SK-N-SH treated with all-trans-retinoic acid at 6 μM for 48 hours (cell line): Measurements from ENCODE around the gene OR10P1.
"Not testable (repeated sequence)": the region's sequence is repeated elsewhere in the genome, so short reads cannot be mapped to it uniquely, and the experiment has no call there.

ENCODE experiments used
- ATAC-seq: fragments of 200-7000 bp; cut with Tn5 transposase; 3 replicates; pipeline ENCODE4 v1.9.1; 2020; ENCODE audit warnings: mild to moderate bottlenecking, moderate library complexity
- ARNTL ChIP-seq: fragments of 450-650 bp; formaldehyde crosslinking; IDR thresholded peaks from 2 replicates; pipeline ENCODE4 v1.5.0; 2020; ENCODE audit warnings: low read depth, mild to moderate bottlenecking, moderate library complexity, borderline replicate concordance
- BACH2 ChIP-seq: fragments of 250-450 bp; sonication (Bioruptor Pico); IDR thresholded peaks from 2 replicates; pipeline ENCODE4 v1.9.0; 2021; ENCODE audit warnings: mild to moderate bottlenecking, borderline replicate concordance
- CSDC2 ChIP-seq: fragments of 250-450 bp; sonication (Bioruptor Pico); IDR thresholded peaks from 2 replicates; pipeline ENCODE4 v1.5.0; 2020; ENCODE audit warnings: mild to moderate bottlenecking, moderate library complexity
- CSRNP3 ChIP-seq: fragments of 250-450 bp; sonication (Bioruptor Pico); IDR thresholded peaks from 2 replicates; pipeline ENCODE4 v1.5.1; 2021; ENCODE audit warnings: mild to moderate bottlenecking, moderate library complexity
- ESRRG ChIP-seq: fragments of 250-450 bp; sonication (Bioruptor Pico); IDR thresholded peaks from 2 replicates; pipeline ENCODE4 v1.6.1; 2021; ENCODE audit warnings: mild to moderate bottlenecking
- GLIS3 ChIP-seq: fragments of 250-450 bp; sonication (Bioruptor Pico); IDR thresholded peaks from 2 replicates; pipeline ENCODE4 v1.5.0; 2020; ENCODE audit warnings: mild to moderate bottlenecking, moderate library complexity
- ISL1 ChIP-seq: fragments of 250-450 bp; sonication (Bioruptor Pico); IDR thresholded peaks from 2 replicates; pipeline ENCODE4 v2.1.2; 2022; ENCODE audit warnings: mild to moderate bottlenecking, moderate library complexity
- OSR1 ChIP-seq: fragments of 250-450 bp; sonication (Bioruptor Pico); IDR thresholded peaks from 2 replicates; pipeline ENCODE4 v1.8.0; 2022; ENCODE audit warnings: moderate library complexity, mild to moderate bottlenecking, inconsistent platforms
- POU6F1 ChIP-seq: fragments of 250-450 bp; sonication (Bioruptor Pico); IDR thresholded peaks from 2 replicates; pipeline ENCODE4 v1.8.0; 2021; ENCODE audit warnings: low read depth, mild to moderate bottlenecking, moderate library complexity, borderline replicate concordance
- PPARA ChIP-seq: fragments of 250-450 bp; sonication (Bioruptor Pico); IDR thresholded peaks from 2 replicates; pipeline ENCODE4 v1.5.0; 2020; ENCODE audit warnings: mild to moderate bottlenecking, borderline replicate concordance
- RARB ChIP-seq: fragments of 250-450 bp; sonication (Bioruptor Pico); IDR thresholded peaks from 2 replicates; pipeline ENCODE4 v1.8.0; 2021; ENCODE audit warnings: mild to moderate bottlenecking, moderate library complexity
- SNAI2 ChIP-seq: fragments of 250-450 bp; sonication (Bioruptor Pico); IDR thresholded peaks from 2 replicates; pipeline ENCODE4 v1.5.0; 2020; ENCODE audit warnings: mild to moderate bottlenecking, moderate library complexity
- TCF4 ChIP-seq: fragments of 250-450 bp; sonication (Bioruptor Pico); IDR thresholded peaks from 2 replicates; pipeline ENCODE4 v1.8.0; 2021; ENCODE audit warnings: mild to moderate bottlenecking, moderate library complexity, borderline replicate concordance
- TOX ChIP-seq: fragments of 250-450 bp; sonication (Bioruptor Pico); IDR thresholded peaks from 2 replicates; pipeline ENCODE4 v1.8.0; 2021; ENCODE audit warnings: mild to moderate bottlenecking, moderate library complexity, borderline replicate concordance
- ZC3H10 ChIP-seq: fragments of 250-450 bp; sonication (Bioruptor Pico); IDR thresholded peaks from 2 replicates; pipeline ENCODE4 v1.5.1; 2021; ENCODE audit warnings: mild to moderate bottlenecking, moderate library complexity
- ZFP3 ChIP-seq: fragments of 250-450 bp; sonication (Bioruptor Pico); IDR thresholded peaks from 2 replicates; pipeline ENCODE4 v1.5.0; 2020; ENCODE audit warnings: mild to moderate bottlenecking, moderate library complexity
- ZFP30 ChIP-seq: fragments of 450-650 bp; formaldehyde crosslinking; IDR thresholded peaks from 2 replicates; pipeline ENCODE4 v1.5.0; 2022; ENCODE audit warnings: mild to moderate bottlenecking, moderate library complexity
- ZNF565 ChIP-seq: fragments of 450-650 bp; formaldehyde crosslinking; conservative IDR thresholded peaks from 2 replicates; pipeline ENCODE4 v1.5.0; 2020; ENCODE audit warnings: low read depth, mild to moderate bottlenecking, moderate library complexity
- ZNF70 ChIP-seq: fragments of 450-650 bp; formaldehyde crosslinking; IDR thresholded peaks from 2 replicates; pipeline ENCODE4 v1.5.0; 2020; ENCODE audit warnings: mild to moderate bottlenecking, moderate library complexity
- ZNF8 ChIP-seq: fragments of 450-650 bp; formaldehyde crosslinking; IDR thresholded peaks from 2 replicates; pipeline ENCODE4 v1.5.0; 2020; ENCODE audit warnings: mild to moderate bottlenecking, moderate library complexity
- TF ChIP-seq, protein P1 (sequence below): fragments of 250-450 bp; sonication (Bioruptor Pico); IDR thresholded peaks from 2 replicates; pipeline ENCODE4 v1.5.1; 2020; ENCODE audit warnings: low read depth, mild to moderate bottlenecking, moderate library complexity
- TF ChIP-seq, protein P2 (sequence below): fragments of 250-450 bp; sonication (Bioruptor Pico); IDR thresholded peaks from 2 replicates; pipeline ENCODE4 v1.5.0; 2020; ENCODE audit warnings: mild to moderate bottlenecking, moderate library complexity

Gene OR10P1

GRCh38 chr12:55636853-55637252 is at the start of gene OR10P1:
TSS of gene OR10P1 (plus strand) at chr12:55636892. CDS start at chr12:55636892, 0 bp downstream.
- ATAC-seq = no peak; the same call in 2 of the 3 replicates
- TF ChIP-seq, protein P1, sequence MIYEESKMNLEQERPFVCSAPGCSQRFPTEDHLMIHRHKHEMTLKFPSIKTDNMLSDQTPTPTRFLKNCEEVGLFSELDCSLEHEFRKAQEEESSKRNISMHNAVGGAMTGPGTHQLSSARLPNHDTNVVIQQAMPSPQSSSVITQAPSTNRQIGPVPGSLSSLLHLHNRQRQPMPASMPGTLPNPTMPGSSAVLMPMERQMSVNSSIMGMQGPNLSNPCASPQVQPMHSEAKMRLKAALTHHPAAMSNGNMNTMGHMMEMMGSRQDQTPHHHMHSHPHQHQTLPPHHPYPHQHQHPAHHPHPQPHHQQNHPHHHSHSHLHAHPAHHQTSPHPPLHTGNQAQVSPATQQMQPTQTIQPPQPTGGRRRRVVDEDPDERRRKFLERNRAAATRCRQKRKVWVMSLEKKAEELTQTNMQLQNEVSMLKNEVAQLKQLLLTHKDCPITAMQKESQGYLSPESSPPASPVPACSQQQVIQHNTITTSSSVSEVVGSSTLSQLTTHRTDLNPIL = no peak
- TF ChIP-seq TOX (CRISPR knock-in tag) (no peak), ZNF8 (CRISPR knock-in tag) (no peak), BACH2 (no peak), PPARA (CRISPR knock-in tag) (no peak), ESRRG (no peak), OSR1 (CRISPR knock-in tag) (no peak), ZFP30 (no peak), RARB (CRISPR knock-in tag) (no peak), ZNF70 (CRISPR knock-in tag) (no peak), POU6F1 (CRISPR knock-in tag) (no peak), CSDC2 (CRISPR knock-in tag) (no peak), ARNTL (no peak), ZC3H10 (CRISPR knock-in tag) (no peak), ZFP3 (CRISPR knock-in tag) (no peak), CSRNP3 (CRISPR knock-in tag) (no peak), GLIS3 (CRISPR knock-in tag) (no peak), ZNF565 (no peak), SNAI2 (CRISPR knock-in tag) (no peak)

- not testable (repeated sequence) for ATAC-seq
These were observed 46.5 kb upstream of the OR10P1 start for GRCh38 chr12:55590152-55590551.

DNA sequence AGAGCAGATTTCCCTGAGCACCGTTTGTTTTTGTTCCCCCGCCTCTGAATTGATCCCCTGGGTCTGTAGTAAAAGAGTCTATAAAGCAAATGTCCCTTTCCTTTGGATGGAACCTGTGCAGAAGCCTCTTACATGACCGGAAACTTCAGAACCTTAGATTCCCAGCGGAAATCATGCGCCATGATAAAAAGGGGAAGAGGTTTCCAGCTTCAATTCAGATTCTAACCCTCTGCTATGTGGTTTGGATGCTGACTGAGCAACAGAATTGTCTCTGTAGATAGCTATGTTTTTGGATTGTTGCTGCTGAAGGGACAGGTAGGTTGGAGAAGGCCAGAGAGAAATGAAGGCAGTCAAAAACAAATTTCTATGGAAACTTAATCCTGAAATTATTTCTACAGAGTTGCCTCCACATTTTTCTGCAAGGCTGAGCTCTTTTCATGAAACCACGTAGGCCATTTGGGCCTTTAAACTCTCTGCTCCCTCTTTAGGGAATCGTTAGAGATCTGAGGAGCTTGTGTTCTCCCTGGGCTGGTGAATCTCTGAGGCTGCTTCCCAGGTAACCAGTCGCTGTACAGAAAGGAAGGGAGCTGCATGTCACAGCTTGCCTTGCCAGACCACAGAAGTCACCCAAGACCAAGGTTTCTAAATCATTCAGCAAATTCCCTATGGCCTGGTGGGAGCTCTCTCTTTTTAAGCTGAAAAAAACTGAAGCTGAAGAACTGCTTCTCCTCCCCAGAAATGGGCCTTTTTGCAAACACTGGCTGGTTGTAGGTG is 28.7 kb upstream of the OR10P1 start:
- no peak for TF ChIP-seq ISL1 (CRISPR knock-in tag)
- no peak for TF ChIP-seq SNAI2 (CRISPR knock-in tag)
- TF ChIP-seq ZFP3 (CRISPR knock-in tag) = no peak
- ATAC-seq = no peak

GRCh38 chr12:55610598-55610997 is 26.1 kb upstream of the OR10P1 start:
- TF ChIP-seq OSR1 (CRISPR knock-in tag) = no peak
- no peak for TF ChIP-seq BACH2
- no peak for TF ChIP-seq ZNF565
- TF ChIP-seq ARNTL = no peak
- no peak for TF ChIP-seq ZFP3 (CRISPR knock-in tag)
- TF ChIP-seq TOX (CRISPR knock-in tag) = no peak
- TF ChIP-seq, all 23 proteins: peak for 0
- ATAC-seq = no peak

DNA sequence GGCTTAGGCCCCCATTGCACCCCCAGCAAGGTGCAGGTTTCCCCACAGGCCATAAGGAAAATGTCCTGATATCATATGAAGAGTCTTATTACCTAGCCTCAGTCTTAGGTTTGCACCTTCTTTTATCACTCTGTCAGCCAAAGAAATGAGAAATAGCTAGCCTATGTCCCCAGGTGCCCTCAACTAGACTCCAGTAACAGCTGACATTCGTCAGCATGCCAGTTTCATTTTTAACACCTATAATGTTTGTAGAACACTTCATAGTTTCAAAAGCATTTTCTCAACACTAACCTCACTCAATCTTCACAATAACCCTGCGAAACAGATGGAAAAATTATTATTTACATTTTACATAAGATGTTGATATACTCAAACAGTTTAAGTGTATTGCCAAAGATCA is 24.0 kb upstream of the OR10P1 start:
- no peak for ATAC-seq
- TF ChIP-seq ZC3H10 (CRISPR knock-in tag) = no peak
- TF ChIP-seq TOX (CRISPR knock-in tag) = no peak
- TF ChIP-seq ESRRG = no peak
- TF ChIP-seq RARB (CRISPR knock-in tag) = no peak
- TF ChIP-seq GLIS3 (CRISPR knock-in tag) = no peak
- no peak for TF ChIP-seq TCF4 (CRISPR knock-in tag)
- TF ChIP-seq ISL1 (CRISPR knock-in tag) = no peak

GRCh38 chr12:55614764-55615163 is 21.9 kb upstream of the OR10P1 start:
- TF ChIP-seq, protein P2, sequence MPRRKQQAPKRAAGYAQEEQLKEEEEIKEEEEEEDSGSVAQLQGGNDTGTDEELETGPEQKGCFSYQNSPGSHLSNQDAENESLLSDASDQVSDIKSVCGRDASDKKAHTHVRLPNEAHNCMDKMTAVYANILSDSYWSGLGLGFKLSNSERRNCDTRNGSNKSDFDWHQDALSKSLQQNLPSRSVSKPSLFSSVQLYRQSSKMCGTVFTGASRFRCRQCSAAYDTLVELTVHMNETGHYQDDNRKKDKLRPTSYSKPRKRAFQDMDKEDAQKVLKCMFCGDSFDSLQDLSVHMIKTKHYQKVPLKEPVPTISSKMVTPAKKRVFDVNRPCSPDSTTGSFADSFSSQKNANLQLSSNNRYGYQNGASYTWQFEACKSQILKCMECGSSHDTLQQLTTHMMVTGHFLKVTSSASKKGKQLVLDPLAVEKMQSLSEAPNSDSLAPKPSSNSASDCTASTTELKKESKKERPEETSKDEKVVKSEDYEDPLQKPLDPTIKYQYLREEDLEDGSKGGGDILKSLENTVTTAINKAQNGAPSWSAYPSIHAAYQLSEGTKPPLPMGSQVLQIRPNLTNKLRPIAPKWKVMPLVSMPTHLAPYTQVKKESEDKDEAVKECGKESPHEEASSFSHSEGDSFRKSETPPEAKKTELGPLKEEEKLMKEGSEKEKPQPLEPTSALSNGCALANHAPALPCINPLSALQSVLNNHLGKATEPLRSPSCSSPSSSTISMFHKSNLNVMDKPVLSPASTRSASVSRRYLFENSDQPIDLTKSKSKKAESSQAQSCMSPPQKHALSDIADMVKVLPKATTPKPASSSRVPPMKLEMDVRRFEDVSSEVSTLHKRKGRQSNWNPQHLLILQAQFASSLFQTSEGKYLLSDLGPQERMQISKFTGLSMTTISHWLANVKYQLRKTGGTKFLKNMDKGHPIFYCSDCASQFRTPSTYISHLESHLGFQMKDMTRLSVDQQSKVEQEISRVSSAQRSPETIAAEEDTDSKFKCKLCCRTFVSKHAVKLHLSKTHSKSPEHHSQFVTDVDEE (CRISPR knock-in tag) = no peak
- no peak for TF ChIP-seq ISL1 (CRISPR knock-in tag)
- no peak for TF ChIP-seq ARNTL
- TF ChIP-seq CSRNP3 (CRISPR knock-in tag) = no peak
- no peak for TF ChIP-seq ZC3H10 (CRISPR knock-in tag)
- no peak for TF ChIP-seq TOX (CRISPR knock-in tag)
- no peak for TF ChIP-seq PPARA (CRISPR knock-in tag)
- TF ChIP-seq OSR1 (CRISPR knock-in tag) = no peak
- TF ChIP-seq POU6F1 (CRISPR knock-in tag) = no peak
- no peak for ATAC-seq
